Ectodermal cell (in vitro differentiated cells): ENCODE results near the gene AUTS2.

Experiments
- H3K27ac ChIP-seq: 2 replicates; pipeline ENCODE4 v1.7.0; 2013; ENCODE audit warnings: mild to moderate bottlenecking, low read depth, low read length; ENCODE audit not compliant: insufficient read depth, poor library complexity, severe bottlenecking
- H3K27me3 ChIP-seq: 2 replicates; pipeline ENCODE4 v1.7.0; 2013; ENCODE audit warnings: mild to moderate bottlenecking, low read length; ENCODE audit not compliant: insufficient read depth, control insufficient read depth, poor library complexity, severe bottlenecking
- H3K36me3 ChIP-seq: one replicate; pipeline ENCODE4 v1.7.0; 2013; ENCODE audit warnings: low read length; ENCODE audit not compliant: control insufficient read depth, insufficient read depth
- H3K4me1 ChIP-seq: one replicate; pipeline ENCODE4 v1.7.0; 2013; ENCODE audit warnings: low read length; ENCODE audit not compliant: control insufficient read depth, insufficient read depth
- H3K4me3 ChIP-seq: 2 replicates; pipeline ENCODE4 v1.7.0; 2013; ENCODE audit warnings: low read depth, low read length, control low read depth; ENCODE audit not compliant: insufficient read depth
- H3K9me3 ChIP-seq: 2 replicates; pipeline ENCODE4 v1.7.0; 2013; ENCODE audit warnings: mild to moderate bottlenecking, low read length, moderate library complexity; ENCODE audit not compliant: control insufficient read depth
- WGBS, 2 experiments: methylation state at CpG; one replicate each; pipeline ENCODE4 v1.1.7; 2013; ENCODE audit warnings: missing lambda C conversion rate in 2 of 2; 5-methylcytosine and 5-hydroxymethylcytosine counted together

The AUTS2 gene

DNA sequence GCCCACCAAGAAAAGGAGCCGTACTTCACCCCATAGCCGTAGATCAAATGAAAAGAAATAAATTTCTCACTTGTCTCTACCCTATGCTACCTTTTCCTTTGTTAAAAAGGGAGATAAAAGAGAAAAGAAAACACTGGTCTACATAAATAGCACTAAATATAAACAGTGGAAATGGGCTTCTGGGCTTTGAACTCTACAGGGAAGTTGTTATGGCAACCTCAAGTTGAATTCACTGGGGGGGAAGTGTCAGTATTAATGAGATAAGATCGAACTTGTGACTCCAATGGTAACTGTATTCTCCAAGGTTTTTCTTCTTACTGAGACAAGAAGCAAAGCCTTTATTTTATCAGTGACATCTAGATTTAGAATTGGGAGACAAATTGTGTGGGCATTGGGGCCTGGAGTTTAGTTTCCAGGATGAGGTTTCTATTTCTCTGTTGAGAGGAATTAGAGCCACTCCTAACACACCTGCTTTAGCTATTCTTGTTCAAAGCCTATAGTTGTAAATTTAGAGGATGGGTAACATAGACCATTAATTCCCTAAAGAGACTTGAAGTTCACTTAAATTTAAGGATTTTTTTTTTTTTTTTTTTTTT, 929.3 kb downstream of the AUTS2 start:
- Histone ChIP-seq H3K4me1 (peaks cover 3% of the 10 kb centered on the region), H3K27me3 (no peaks in the 10 kb centered on the region), H3K4me3 (no peak overlapping the region), H3K36me3 (no peaks in the 10 kb centered on the region), H3K27ac (no peak overlapping the region), H3K9me3 (no peaks in the 10 kb centered on the region)
- 90 to 97% methylated on average over 2 to 3 of the region's 3 CpGs for WGBS, 2 experiments

DNA sequence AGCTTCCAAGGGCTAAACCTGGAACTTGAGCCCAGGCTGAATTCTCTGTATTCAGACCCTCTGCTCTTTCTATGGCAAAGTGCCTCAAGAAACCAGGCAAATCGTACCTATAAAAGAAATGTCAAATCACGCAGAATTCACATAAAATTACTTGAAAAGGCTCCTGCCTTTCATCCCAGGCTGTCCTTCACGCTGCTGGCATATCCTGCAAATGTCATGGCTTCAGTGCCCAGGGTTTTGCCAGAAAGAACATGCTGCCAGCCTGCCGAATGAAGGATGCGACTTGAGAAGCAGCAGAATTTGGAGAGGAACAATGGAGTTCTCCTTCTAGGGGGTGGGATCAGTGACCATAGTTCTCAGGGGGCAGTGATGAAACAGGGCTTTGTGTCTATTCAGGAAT, 931.2 kb downstream of the AUTS2 start:
- Histone ChIP-seq H3K36me3 (no peaks in the 10 kb centered on the region), H3K4me1 (peaks cover 3% of the 10 kb centered on the region), H3K27ac (no peak overlapping the region), H3K9me3 (no peaks in the 10 kb centered on the region), H3K4me3 (no peak overlapping the region), H3K27me3 (no peaks in the 10 kb centered on the region)
- 92 to 94% methylated on average over 5 of the region's 5 CpGs for WGBS, 2 experiments

DNA sequence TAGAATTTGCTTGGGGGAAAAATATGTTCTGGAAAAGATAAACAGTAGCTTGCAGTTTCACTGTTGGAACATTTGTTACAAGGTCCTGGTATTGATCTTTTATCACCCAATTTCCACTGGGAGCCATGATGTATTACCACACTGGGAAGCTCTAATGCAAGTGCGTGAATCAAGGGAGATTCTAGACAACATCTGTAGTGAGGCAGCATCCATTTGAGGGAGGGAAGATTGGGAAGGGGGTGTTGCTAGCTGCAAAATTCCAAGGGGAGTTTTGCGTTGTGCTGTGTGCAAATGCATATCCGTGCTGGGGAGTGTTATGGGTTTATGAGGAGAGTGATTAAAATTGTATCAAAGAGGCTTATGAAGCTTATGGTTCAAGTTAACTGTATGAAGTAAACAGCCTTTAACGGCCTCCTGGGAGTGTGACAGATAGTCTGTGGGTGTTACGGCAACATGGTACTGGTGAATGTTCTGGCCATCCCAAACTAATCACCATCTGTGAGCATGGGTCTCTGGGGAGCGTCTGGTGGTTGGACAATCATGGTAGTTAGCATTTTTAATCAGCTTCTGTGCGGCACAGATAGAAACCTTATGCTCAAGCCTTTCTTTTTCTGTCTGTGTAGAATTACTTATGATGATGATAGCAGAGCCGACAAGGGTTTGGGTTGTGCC, 931.8 kb downstream of the AUTS2 start:
- no peaks in the 10 kb centered on the region for H3K9me3 ChIP-seq
- WGBS, 2 experiments, result 95 to 97% methylated on average over 8 of the region's 8 CpGs
- H3K4me3 ChIP-seq, result no peak overlapping the region
- H3K27me3 ChIP-seq, result no peaks in the 10 kb centered on the region
- H3K27ac ChIP-seq, result no peak overlapping the region
- no peaks in the 10 kb centered on the region for H3K36me3 ChIP-seq
- H3K4me1 ChIP-seq, result peaks cover 3% of the 10 kb centered on the region

DNA sequence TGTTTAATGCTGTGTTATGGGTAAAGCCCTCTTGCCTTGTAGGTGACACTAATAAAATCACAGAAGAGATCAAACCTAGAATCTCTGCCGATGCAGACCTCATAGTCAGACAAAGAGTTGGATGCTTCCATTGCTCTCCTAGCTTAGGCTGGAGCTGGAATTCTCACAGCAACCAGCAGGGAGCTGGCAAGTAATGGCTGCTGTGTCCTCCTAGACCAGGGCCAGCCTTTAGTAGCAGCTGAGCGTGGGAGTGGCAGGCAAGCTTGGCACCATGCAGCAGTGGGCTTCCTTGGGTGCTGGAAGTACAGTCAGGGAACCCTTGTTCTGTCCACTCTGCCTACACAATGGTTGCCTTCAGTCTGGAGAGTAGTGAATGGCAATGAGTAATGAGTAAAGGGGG, 935.3 kb downstream of the AUTS2 start:
- H3K27ac ChIP-seq, result no peak overlapping the region
- WGBS, 2 experiments, result 95 to 97% methylated on average over 2 of the region's 2 CpGs

DNA sequence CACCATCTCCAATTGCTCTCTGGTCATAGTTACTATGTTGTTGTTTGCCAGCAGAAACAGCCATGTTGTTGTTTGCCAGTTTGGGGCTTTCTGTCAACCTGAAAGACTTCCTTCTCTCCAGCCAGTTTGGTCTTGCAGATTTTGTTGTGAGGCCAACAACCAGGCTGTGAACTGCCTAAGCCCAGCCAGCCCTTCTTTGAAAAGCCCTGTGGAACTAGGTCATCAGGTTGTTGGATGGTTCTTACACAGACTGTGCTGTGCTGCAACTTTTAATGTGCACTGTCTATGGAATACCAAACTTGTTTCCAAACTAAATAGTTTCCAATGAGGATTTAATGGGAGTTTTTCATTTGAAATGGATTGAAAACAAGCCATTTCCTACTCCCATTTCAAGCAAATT, 940.9 kb downstream of the AUTS2 start:
- H3K27ac ChIP-seq, result no peak overlapping the region
- H3K4me3 ChIP-seq, result no peak overlapping the region
- H3K9me3 ChIP-seq, result no peaks in the 10 kb centered on the region
- no peaks in the 10 kb centered on the region for H3K36me3 ChIP-seq
- H3K4me1 ChIP-seq, result no peaks in the 10 kb centered on the region
- H3K27me3 ChIP-seq, result no peaks in the 10 kb centered on the region

More for the DNA sequence above, 935.3 kb downstream of the AUTS2 start:
- Histone ChIP-seq H3K4me1 (peaks cover 3% of the 10 kb centered on the region), H3K4me3 (no peak overlapping the region), H3K27me3 (no peaks in the 10 kb centered on the region), H3K36me3 (no peaks in the 10 kb centered on the region), H3K9me3 (no peaks in the 10 kb centered on the region)

DNA sequence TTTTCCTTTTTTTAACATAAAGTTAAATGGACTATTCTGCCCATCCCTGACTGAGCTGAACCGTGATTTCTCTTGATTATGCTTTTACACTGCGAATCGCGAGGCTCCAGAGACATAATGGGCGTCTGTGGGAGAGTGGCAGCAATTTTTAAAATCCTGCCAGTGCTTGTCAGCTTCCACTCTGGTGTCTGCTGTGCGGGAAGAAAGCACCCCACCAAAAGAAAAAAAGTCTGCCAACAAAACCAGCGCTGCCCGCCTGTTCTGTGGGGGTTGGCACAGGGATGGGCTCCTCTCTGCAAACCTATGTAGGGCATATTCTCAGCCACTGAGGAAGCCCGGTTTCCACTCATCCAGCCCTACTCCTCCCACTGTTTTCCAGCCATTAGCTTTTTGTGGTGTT, 941.3 kb downstream of the AUTS2 start:
- Histone ChIP-seq H3K36me3 (no peaks in the 10 kb centered on the region), H3K4me3 (no peak overlapping the region), H3K27me3 (no peaks in the 10 kb centered on the region), H3K9me3 (no peaks in the 10 kb centered on the region), H3K27ac (no peak overlapping the region), H3K4me1 (no peaks in the 10 kb centered on the region)
- 96% methylated on average over 9 of the region's 9 CpGs for WGBS, 2 experiments

DNA sequence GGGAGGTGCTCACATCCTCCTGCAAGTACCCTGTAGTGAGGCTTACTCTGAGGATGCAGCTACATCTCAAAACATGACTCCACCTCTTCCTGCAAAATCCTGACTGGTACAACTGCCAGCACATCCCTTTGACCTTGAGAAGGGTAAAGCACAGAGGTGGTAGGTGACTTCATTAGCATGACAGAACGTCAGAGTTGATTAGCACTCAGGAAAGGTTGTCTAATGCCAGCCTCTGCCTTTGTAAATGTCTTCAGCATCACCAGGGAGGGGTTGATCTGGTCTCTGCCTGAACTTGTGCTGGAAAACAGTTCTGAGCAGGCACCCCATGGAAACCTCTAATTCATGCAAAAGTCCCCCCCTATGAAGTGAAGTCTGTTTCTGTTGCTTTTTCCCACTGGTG, 942.4 kb downstream of the AUTS2 start:
- H3K9me3 ChIP-seq, result no peaks in the 10 kb centered on the region
- H3K27ac ChIP-seq, result no peak overlapping the region
- no peaks in the 10 kb centered on the region for H3K36me3 ChIP-seq
- H3K4me1 ChIP-seq, result no peaks in the 10 kb centered on the region
- no peaks in the 10 kb centered on the region for H3K27me3 ChIP-seq
- no peak overlapping the region for H3K4me3 ChIP-seq
- WGBS, 2 experiments, result 28 to 34% methylated on average over 1 of the region's 1 CpG

DNA sequence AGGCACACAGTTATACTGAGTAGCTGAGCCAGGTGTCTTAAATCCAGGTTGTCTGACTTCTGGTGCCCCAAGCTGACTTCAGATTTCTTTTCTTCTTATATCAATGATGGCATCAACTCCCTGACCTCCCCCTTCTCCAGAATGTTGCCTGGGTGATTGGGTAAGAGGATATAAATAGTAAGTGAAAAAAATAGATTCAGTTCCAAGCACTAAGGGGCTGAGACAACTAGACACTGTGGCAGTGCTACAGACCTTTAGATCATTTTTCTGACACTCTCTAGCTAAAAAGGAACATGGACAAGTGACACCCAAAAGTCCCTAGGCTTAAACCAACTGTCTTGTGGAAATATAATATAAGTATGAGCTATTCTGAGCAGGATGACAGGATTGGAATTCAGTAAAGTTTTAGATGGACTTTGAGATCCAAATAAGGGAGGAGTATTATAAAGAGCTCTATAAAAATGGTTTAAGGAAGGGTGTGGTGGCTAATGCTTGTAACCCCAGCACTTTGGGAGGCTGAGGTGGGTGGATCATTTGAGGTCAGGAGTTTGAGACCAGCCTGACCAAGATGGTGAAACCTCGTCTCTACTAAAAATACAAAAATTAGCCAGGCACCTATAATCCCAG, 944.6 kb downstream of the AUTS2 start:
- WGBS, 2 experiments, result 89 to 91% methylated on average over 1 of the region's 1 CpG
- H3K27me3 ChIP-seq, result no peaks in the 10 kb centered on the region
- no peak overlapping the region for H3K27ac ChIP-seq
- no peaks in the 10 kb centered on the region for H3K4me1 ChIP-seq
- H3K36me3 ChIP-seq, result no peaks in the 10 kb centered on the region
- no peaks in the 10 kb centered on the region for H3K9me3 ChIP-seq
- no peak overlapping the region for H3K4me3 ChIP-seq

DNA sequence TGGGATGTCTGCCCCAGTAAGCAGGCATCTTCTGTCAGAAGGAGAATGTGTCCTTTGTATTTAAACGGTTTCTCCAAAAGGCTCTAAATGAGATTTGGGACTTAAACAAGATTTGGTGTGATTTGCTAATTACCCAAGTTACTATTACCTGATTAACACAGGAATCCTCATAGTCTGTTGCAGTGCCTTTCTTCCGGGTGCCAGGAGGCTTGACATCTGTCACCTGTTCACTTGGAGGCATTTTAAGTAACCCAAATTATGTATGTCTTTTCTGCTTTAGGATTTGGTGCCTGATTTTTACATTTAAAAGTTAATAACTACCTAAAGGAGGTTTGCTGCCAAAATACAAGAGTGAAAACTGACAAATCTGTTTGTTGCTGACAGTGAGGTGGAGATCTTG, 945.7 kb downstream of the AUTS2 start:
- Histone ChIP-seq H3K9me3 (peaks cover 2% of the 10 kb centered on the region), H3K27ac (no peak overlapping the region), H3K27me3 (no peaks in the 10 kb centered on the region), H3K4me1 (no peaks in the 10 kb centered on the region), H3K4me3 (no peak overlapping the region), H3K36me3 (no peaks in the 10 kb centered on the region)
- 94 to 100% methylated on average over 2 of the region's 2 CpGs for WGBS, 2 experiments

DNA sequence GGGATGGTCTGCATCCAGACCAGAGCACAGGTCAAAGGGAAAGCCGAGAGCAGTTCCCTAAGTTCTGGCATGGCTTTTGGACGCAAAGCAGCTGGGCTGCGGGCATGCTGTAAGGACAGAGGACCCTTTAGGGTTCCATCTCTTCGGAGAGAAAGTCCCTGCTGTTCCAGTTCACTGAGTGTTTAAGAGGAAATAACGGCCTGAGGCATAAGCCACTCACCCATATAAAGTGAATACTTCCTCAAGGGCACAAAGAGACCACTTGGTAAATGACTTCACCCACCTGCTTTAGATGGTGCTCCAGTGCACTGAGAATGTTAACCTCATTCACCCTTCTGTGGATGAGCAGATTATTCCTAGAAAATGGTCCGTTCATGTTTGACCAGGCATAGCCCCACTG, 946.9 kb downstream of the AUTS2 start:
- 89 to 90% methylated on average over 6 of the region's 6 CpGs for WGBS, 2 experiments
- Histone ChIP-seq H3K4me3 (no peak overlapping the region), H3K9me3 (peaks cover 2% of the 10 kb centered on the region), H3K27me3 (no peaks in the 10 kb centered on the region), H3K36me3 (no peaks in the 10 kb centered on the region), H3K27ac (no peak overlapping the region), H3K4me1 (no peaks in the 10 kb centered on the region)
